Gastroesophageal sphincter (tissue), 4 donors: ENCODE measurements around the gene MSLN. TPM values are rescaled to one million over a fixed set of nuclear protein-coding genes. Genes with fewer than 3 reads are reported as not detected.

ENCODE experiments used
- ATAC-seq: fragments of 150-250 bp; one replicate; pipeline ENCODE4 v1.9.1; 2016; ENCODE audit warnings: mild to moderate bottlenecking, moderate library complexity
- H3K27ac ChIP-seq, 4 donors: fragments of 200-600 bp; sonication (generic) in 3 of 4; 1 replicate in 3 of 4; 2 replicates in 1 of 4; pipeline ENCODE4 v1.5.1; 2016 to 2019
- H3K27me3 ChIP-seq: fragments of 200-600 bp; sonication (generic); one replicate; pipeline ENCODE4 v1.5.1; 2019
- H3K36me3 ChIP-seq, 2 donors: fragments of 200-600 bp; sonication (generic); one replicate each; pipeline ENCODE4 v1.5.1; 2019; ENCODE audit warnings: control low read depth in 1 of 2
- H3K4me1 ChIP-seq, 3 donors: fragments of 200-600 bp; sonication (generic); 1 replicate in 2 of 3; 2 replicates in 1 of 3; pipeline ENCODE4 v1.5.1; 2016 to 2019; ENCODE audit warnings: control low read depth in 2 of 3
- H3K4me3 ChIP-seq, 2 donors: fragments of 200-600 bp; sonication (generic); one replicate each; pipeline ENCODE4 v1.5.1; 2019; ENCODE audit warnings: mild to moderate bottlenecking in 1 of 2, moderate library complexity in 1 of 2
- H3K9me3 ChIP-seq, 3 donors: fragments of 200-600 bp; sonication (generic); one replicate each; pipeline ENCODE4 v1.5.1; 2017 to 2019; ENCODE audit warnings: control low read depth in 2 of 3
- CTCF ChIP-seq, 4 experiments: fragments of 200-600 bp in 2 of 4; fragments of 450-650 bp in 2 of 4; sonication (generic) in 1 of 4; IDR thresholded peaks; one replicate each; pipeline ENCODE4 v1.5.1; 2017 to 2019; ENCODE audit warnings: antibody characterized with exemption in 4 of 4, mild to moderate bottlenecking in 2 of 4, moderate library complexity in 2 of 4
- EP300 ChIP-seq: sonication (generic); formaldehyde crosslinking; IDR thresholded peaks from one replicate; pipeline ENCODE4 v1.6.1; 2017; ENCODE audit warnings: antibody characterized with exemption, mild to moderate bottlenecking
- POLR2A ChIP-seq, 2 donors: fragments of 450-650 bp; IDR thresholded peaks; one replicate each; pipeline ENCODE4 v1.6.1; 2017; ENCODE audit warnings: antibody characterized with exemption in 2 of 2, mild to moderate bottlenecking in 2 of 2, moderate library complexity in 1 of 2
- POLR2AphosphoS5 ChIP-seq: sonication (generic); formaldehyde crosslinking; IDR thresholded peaks from one replicate; pipeline ENCODE4 v1.6.1; 2017; ENCODE audit warnings: antibody characterized with exemption
- WGBS, 2 donors: methylation state at CpG; one replicate each; pipeline ENCODE4 v1.1.5; 2018; ENCODE audit warnings: low coverage in 1 of 2; 5-methylcytosine and 5-hydroxymethylcytosine counted together
- total RNA-seq, 4 donors: library from RNA; depleted of rRNA; stranded (reverse); fragments of >200 nt; gene quantifications; one replicate each; pipeline ENCODE4 v1.1.0, GENCODE V29; 2016

MSLN gene
- total RNA-seq, 4 donors from 2014 or later, result 0.73 to 7.2 TPM; not detected in 2

DNA sequence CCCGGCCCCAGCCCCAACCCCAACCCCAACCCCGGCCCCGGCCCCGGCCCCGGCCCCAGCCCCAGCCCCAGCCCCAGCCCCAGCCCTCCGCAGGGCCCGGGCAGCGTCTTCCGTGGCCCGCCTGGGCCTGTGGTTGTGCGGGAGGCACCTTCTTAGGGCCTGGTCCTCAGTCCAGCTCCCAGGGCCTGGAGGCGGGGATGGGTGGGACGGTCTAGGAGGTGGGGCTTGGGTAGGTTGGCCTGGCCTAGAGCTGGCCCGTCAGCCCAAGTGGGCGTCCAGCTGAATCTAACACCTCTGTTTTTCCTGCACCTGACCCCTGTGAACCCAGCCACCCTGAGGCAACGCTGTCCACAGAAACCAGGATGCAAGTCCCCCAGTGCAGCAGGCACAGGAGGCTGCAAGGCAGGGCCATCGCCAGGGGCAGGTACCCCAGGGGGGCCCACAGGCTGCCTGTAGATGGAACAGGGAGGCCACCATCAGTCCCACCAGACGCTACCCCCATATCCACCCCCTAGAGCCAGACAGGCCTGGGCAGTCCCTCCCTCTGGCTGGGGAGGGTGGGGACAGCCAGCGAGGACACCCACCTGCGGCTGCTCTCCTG is 8.8 kb downstream of the MSLN start:
- no peak for ATAC-seq
- no peaks in the 10 kb centered on the region for H3K9me3 ChIP-seq
- no peaks in the 10 kb centered on the region for H3K36me3 ChIP-seq
- H3K4me3 ChIP-seq, result no peak overlapping the region
- TF ChIP-seq CTCF (IDR thresholded peaks at IDR 0.05) (no peak), POLR2AphosphoS5 (no peak), POLR2A (IDR thresholded peaks at IDR 0.05) (no peak), EP300 (no peak)
- H3K27ac ChIP-seq, result no peak overlapping the region
- WGBS, 2 donors, result no CpG with 5 or more reads among the region's 20 CpGs
- peaks cover 52% of the 10 kb centered on the region for H3K27me3 ChIP-seq
- H3K4me1 ChIP-seq, result no peaks in the 10 kb centered on the region

GRCh38 chr16:769934-770333 is 9.4 kb downstream of the MSLN start:
- Histone ChIP-seq H3K27me3 (peaks cover 52% of the 10 kb centered on the region), H3K4me3 (no peak overlapping the region), H3K27ac (no peak overlapping the region), H3K36me3 (no peaks in the 10 kb centered on the region), H3K4me1 (no peaks in the 10 kb centered on the region), H3K9me3 (no peaks in the 10 kb centered on the region)
- no peak for ATAC-seq
- no peak for TF ChIP-seq POLR2A (IDR thresholded peaks at IDR 0.05)
- WGBS, 2 donors, result no CpG with 5 or more reads among the region's 19 CpGs

DNA sequence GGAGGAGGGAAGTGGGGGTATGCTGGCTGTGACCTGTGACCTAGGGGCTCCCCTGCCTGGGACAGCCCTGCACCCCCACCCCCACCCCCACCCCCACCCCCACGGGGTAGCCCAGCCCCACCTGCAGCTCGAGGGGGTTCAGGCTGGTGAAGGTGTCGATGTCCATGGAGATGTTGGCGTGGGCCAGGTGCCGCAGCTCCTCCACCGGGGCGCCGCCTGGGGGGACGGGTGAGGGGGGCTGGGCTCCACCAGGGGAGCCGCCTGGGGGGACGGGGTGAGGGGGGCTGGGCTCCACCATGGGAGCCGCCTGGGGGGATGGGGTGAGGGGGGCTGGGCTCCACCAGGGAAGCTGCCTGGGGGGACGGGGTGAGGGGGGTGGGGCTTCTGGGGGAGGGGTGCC is 9.9 kb downstream of the MSLN start:
- no peaks in the 10 kb centered on the region for H3K4me1 ChIP-seq
- no peak for ATAC-seq
- no peaks in the 10 kb centered on the region for H3K36me3 ChIP-seq
- no peak overlapping the region for H3K27ac ChIP-seq
- H3K9me3 ChIP-seq, result no peaks in the 10 kb centered on the region
- no CpG with 5 or more reads among the region's 13 CpGs for WGBS, 2 donors
- no peak for TF ChIP-seq CTCF (IDR thresholded peaks at IDR 0.05)
- no peak for TF ChIP-seq POLR2AphosphoS5
- no peak for TF ChIP-seq POLR2A (IDR thresholded peaks at IDR 0.05)
- no peak for TF ChIP-seq EP300
- peaks cover 52% of the 10 kb centered on the region for H3K27me3 ChIP-seq
- H3K4me3 ChIP-seq, result no peak overlapping the region

DNA sequence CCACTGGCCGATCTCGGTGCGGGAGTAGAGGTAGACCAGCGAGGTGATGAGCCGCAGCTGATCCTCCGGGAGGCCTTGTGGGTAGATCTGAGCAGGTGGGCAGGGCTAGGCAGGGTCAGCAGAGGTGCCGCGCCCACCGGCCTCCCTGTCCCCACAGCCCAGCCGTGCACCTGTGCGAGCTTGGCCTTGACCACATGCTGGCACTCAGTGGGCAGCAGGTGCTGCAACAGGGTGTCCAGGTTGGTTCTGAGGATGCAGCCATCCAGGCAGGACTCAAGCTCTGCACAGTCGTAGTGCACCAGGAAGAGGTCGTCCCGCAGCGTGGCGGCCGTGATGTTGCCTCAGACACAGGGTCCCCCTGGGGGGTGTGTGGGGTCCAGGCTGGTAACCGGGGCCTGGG is 12.4 kb downstream of the MSLN start:
- peaks cover 68% of the 10 kb centered on the region for H3K27me3 ChIP-seq
- no peaks in the 10 kb centered on the region for H3K9me3 ChIP-seq
- no peak for ATAC-seq
- TF ChIP-seq POLR2A (IDR thresholded peaks at IDR 0.05) (no peak), CTCF (IDR thresholded peaks at IDR 0.05) (no peak), EP300 (no peak), POLR2AphosphoS5 (no peak)
- no peak overlapping the region for H3K27ac ChIP-seq
- no peak overlapping the region for H3K4me3 ChIP-seq
- H3K36me3 ChIP-seq, result no peaks in the 10 kb centered on the region
- H3K4me1 ChIP-seq, result no peaks in the 10 kb centered on the region
- 81% methylated on average over 6 of the region's 18 CpGs; no CpG with 5 or more reads in 1 of the 2 donors for WGBS, 2 donors

DNA sequence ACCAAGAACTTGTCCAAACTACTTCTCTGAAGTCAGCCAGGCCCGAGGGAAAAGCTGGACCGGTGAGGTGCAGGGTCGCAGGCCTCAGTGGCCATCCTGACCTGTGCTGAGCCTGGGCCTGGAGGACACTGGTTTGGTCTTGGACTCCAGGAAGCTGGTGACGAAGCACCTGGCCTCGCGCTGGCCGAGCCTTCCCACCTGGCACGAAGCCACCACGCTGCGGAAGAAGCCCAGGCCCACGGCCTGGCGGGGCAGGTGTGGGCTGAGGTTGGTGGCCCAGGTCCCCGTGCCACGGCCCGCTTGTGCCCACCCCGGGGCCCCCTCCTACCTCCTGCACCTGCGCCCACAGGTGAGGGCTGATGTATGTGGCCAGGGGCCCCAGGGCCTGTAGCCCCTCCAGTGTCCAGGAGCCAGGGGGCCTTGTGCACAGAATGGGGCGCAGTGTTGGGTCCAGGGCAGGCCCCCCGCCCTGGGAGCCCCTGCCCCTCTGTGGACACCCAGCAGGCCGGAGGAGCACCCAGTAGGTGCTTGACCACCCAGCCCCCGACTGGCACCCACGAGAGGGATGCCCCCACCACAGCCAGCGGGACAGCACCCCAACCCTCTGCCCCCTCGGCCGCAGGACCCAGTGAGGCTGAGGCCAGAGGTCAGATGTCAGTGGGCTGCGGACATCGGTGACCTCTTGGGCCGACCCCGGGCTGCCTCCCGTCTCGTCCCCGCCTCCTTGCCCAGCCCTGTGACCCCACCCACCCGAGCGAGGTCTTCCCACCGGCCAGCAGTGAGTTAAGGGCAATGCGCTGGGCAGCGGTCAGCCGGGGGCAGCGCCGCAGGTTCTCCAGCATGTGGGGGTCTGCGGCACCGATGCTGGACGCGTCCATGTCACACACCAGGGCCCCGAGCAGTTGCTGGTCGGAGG is 13.8 kb downstream of the MSLN start:
- WGBS, 2 donors, result 84% methylated on average over 5 of the region's 46 CpGs; no CpG with 5 or more reads in 1 of the 2 donors
- Histone ChIP-seq H3K4me3 (no peak overlapping the region), H3K27me3 (peaks cover 72% of the 10 kb centered on the region), H3K4me1 (no peaks in the 10 kb centered on the region), H3K9me3 (no peaks in the 10 kb centered on the region), H3K36me3 (no peaks in the 10 kb centered on the region), H3K27ac (no peak overlapping the region)
- TF ChIP-seq EP300, result no peak
- no peak for TF ChIP-seq CTCF (IDR thresholded peaks at IDR 0.05)
- no peak for TF ChIP-seq POLR2AphosphoS5
- no peak for TF ChIP-seq POLR2A (IDR thresholded peaks at IDR 0.05)
- no peak for ATAC-seq
